Measurements from ENCODE around the gene TMEM170A.

GRCh38 chr16:75406943-75407342, 57.5 kb downstream of the TMEM170A start:
- TF ChIP-seq POLR2A (IDR thresholded peaks at IDR 0.05): no peak
- TF ChIP-seq, protein P1, sequence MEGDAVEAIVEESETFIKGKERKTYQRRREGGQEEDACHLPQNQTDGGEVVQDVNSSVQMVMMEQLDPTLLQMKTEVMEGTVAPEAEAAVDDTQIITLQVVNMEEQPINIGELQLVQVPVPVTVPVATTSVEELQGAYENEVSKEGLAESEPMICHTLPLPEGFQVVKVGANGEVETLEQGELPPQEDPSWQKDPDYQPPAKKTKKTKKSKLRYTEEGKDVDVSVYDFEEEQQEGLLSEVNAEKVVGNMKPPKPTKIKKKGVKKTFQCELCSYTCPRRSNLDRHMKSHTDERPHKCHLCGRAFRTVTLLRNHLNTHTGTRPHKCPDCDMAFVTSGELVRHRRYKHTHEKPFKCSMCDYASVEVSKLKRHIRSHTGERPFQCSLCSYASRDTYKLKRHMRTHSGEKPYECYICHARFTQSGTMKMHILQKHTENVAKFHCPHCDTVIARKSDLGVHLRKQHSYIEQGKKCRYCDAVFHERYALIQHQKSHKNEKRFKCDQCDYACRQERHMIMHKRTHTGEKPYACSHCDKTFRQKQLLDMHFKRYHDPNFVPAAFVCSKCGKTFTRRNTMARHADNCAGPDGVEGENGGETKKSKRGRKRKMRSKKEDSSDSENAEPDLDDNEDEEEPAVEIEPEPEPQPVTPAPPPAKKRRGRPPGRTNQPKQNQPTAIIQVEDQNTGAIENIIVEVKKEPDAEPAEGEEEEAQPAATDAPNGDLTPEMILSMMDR (IDR thresholded peaks at IDR 0.05): no peak

All from right lobe of liver (tissue), 4 donors.